Activated CD8-positive, alpha-beta memory T cell treated with anti-CD3 and anti-CD28 coated beads for 48 hours (primary cell): Measurements from ENCODE around the gene CENPX.
A peak's percentile ranks its signal among the peaks of the same experiment; 100 is the strongest.
"Not testable (repeated sequence)": the region's sequence is repeated elsewhere in the genome, so short reads cannot be mapped to it uniquely, and the experiment has no call there.

ENCODE experiments used
- DNase-seq, 3 experiments: peaks; one replicate each; pipeline ENCODE4 v3.0.0-alpha.2; 2020; ENCODE audit warnings: low read depth in 2 of 3, low spot score in 2 of 3

The CENPX gene

DNA sequence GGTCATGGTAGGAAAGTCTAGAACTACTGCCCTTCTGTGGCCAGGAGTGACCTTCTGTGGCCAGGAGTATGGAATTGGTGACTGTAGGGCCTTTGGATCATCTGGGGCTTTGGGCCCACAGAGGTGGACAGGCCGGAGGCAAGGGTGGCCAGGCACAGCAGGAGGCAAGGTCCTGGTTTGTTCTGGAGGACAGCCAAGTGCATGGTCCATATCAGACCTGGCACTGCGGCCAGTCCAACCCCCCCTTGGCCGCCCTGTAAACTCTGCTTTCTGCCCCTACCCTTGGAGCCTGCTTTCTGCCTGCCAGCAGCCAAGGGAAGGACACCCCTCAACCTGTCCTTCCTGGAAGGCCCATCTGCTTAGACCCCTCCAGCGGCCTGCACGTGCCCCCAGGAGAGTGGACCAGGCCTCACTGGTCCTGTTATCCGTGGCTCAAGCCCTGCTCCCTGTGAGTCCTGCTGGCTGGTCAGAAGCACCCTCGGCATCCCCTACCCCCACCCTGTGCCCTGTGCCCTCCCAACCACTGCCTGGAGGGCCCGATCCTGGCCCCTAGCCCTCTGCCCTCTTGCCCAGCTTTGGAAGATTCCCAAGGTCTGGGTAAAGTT, 17.1 kb upstream of the CENPX start:
- DNase-seq, result no peak

DNA sequence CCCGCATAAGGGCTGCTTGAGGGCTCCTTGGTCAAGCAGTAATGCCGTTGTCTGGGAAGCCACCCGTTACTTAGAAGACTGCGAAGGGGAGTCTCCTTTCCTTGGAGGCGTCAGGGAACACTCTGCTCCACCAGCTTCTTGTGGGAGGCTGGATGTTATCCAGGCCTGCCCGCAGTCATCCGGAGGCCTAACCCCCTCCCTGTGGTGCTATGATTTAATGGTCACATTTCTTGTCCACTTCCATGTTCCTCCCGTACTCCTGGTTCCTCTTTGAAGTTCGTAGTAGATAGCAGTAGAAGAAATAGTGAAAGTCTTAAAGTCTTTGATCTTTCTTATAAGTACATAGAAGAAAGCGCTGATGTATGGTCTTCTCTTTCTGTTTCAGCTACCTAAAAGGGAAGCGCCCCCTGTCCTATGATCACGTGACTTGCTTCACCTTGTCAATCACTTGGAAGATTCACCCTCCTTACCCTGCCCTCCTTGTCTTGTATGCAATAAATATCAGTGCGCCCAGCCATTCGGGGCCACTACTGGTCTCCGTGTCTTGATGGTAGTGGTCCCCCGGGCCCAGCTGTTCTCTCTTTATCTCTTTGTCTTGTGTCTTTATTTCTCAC, 16.2 kb upstream of the CENPX start:
- not testable (repeated sequence) for DNase-seq

- DNase-seq, result no peak
Measured at GRCh38 chr17:82037889-82038195, 15.2 kb upstream of the CENPX start.

DNA sequence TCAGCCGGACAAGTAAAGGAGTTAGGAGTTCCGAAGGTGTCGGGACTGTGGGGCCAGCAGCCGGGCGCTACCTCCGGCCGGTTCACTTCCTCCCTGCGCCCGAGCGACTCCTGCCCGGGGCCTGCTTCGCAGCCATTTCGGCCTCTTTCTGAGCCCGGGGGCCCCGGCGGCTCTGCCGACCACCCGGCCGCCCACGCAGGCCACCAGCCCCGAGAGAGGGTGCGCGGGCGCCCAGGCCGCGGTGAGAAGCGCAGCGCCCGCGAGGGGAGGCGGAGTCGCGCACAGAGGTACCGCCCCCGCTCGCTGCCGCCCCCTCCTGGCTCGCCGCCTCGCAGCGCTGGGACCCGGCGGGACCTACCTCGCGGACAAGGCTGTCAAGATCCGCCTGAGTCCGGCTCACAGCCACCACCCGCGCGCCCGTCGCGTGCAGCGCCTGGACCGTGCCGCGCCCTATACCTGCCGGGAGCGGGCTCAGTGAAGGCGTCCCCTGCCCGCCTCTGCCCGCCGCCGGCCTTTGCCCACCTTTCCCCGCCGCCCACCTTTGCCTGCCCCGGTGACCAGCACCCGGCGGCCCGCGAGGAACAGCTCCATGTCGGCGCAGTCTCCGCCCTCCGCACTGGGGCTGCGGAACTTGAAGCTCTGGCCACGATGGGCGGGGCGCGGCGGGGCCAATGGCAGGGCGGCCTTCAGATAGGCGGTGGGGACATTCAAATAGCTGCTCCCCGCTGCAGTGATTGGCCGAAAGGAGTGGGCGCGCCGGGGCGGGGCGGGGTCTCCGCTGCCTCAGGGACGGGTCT, 14.6 kb upstream of the CENPX start, which contains the start of gene DCXR:
Gene DCXR, minus strand, starts transcription at position 606 of the 797 bp plus-strand sequence. Its CDS starts 15 bp downstream, at position 591.
- DNase-seq, result peak; percentile 82 to 93 (median 88)

DNA sequence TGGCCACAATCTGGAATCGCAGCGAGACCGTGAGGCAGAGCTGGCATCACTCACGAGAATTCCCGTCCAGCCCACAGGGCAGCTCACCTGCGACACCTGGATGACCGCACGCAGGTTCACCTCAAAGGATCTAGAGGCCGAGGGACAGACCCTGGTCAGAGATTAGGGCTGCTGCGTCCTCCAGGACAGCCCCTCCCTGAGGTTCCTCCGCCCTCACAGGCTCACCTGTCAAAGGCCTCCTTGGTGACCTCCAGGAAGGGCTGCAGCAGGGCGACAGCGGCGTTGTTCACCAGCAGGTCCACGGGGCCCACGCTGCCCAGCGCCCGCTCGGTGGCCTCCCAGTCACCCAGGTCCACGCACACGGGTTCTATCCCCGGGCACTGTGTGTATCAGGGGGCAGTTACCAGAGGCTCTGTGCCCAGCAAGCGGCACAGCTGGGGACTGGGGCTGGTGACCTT, 14.0 kb upstream of the CENPX start:
- DNase-seq, result no peak

DNA sequence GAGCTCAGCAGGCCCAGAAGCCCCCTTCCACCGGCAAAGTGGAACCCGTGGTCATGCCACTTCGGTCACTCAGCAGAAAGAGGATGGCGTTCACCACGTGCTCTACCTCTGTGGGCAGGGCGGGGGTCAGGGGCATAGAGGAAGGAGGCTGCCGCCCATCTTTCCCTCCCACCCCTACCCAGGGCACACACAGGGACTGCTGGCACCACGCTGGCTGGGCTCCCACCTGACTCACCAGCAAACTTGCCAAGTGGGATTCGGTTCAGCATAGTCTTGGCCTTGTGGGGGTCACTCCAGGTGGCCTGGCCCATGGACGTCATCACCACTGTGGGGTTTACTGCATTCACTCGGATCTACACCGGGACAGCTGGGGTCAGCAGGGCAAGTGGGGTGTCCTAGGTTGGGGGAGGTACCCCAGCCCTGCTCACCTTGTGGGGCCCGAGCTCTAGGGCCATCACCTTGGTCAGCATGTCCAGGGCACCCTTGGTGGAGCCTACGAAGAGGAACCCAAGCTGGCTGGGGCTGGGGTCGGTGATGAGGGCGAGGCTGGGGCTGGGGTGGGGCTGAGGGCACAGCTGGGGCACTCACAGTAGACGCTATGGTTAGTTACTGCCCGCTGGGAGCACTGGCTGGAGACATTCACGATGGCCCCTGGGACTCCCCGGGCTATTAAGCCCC, 13.4 kb upstream of the CENPX start:
- DNase-seq, result no peak

DNA sequence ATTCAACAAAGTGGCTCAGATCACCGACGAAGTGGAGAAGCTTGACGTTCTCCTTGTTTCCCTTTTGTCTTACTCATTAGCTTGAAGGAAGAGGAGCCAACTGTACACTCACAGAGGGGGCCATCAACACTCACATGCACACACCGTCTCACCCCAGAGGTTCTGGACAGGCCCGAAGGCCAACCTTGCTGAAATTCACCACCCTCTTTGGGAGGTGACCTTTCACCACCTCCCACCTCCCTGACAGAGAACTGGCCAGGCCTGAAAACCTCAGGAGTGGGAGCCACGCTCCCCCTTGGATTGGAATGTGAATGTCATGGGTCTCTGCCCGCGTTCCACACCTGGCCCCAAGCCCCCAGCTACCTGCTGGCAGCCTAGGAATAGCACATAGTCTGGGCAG, 12.8 kb upstream of the CENPX start:
- DNase-seq, result no peak

- no peak for DNase-seq
Measured at GRCh38 chr17:82034371-82035011, 11.8 kb upstream of the CENPX start.

DNA sequence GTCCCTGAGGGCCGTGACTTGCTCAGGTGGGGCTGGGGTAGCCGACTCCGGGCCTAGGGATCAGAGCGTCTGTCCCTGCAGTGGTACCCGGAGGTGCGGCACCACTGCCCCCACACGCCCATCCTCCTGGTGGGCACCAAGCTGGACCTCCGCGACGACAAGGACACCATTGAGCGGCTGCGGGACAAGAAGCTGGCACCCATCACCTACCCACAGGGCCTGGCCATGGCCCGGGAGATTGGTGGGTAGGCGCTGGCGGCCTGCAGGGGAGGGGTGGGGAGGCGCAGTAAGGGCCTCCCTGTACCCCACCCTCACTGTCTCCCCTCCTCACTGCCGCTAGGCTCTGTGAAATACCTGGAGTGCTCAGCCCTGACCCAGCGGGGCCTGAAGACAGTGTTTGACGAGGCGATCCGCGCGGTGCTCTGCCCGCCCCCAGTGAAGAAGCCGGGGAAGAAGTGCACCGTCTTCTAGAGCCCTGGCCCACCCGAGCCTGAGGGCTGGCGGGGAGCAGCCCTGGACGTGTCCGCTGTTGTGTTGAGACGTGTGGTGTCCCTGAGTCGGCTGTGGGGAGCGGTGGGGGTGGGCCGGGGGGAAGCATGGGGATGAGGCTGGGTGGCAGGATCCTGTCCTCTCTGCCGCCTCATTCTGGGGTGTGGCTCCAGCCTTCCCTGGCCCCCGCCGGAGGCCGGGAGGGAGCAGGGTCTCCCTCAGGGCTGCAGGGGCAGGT, 10.8 kb upstream of the CENPX start:
- no peak for DNase-seq

- no peak for DNase-seq
Measured at GRCh38 chr17:82031885-82032627, 9.4 kb upstream of the CENPX start.

- DNase-seq, result no peak
Measured at GRCh38 chr17:82031303-82031884, 8.7 kb upstream of the CENPX start, which contains the start of gene RAC3. Gene RAC3, plus strand, starts transcription at chr17:82031678. Its CDS starts 84 bp downstream, at chr17:82031762.

DNA sequence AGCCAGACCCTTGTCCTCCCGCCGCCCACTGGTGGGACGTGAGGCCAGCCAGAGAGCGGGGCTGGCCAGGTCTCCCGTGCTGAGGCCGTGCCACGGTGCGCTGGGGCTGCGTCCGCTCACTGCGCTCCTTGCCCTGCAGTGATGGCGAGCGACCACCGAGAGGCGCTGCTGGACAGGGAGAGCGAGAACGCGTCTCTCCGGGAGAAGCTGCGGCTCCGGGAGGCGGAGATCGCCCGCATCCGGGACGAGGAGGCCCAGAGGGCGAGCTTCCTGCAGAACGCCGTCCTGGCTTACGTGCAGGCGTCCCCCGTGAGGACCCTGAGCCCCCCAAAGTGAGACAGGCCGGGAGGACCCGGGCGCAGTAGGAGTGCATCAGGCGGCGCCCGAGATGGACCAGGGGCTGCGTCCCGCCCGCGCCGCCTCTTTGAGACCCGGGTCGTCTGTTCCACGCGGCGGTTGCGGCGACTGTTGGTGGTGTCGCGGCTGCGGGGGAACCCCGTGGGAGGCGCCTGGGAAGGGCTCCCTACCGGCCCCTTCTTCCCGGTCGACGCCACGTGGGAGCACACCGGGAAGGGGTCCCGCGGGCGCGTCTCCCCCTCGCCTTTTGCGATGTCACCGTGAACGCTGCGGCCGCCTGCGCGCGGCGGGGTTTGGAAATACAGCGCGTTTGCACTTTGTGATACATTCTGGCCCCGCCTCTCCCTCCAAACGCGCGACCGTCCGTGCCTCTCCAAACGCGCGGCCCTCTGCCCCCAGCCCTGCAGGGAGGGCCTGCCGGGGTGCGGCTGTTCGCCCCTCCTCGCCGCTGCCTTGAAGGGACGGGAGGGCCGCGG, 8.0 kb upstream of the CENPX start:
- DNase-seq, result peak; percentile 61 to 62 (median 62)

DNA sequence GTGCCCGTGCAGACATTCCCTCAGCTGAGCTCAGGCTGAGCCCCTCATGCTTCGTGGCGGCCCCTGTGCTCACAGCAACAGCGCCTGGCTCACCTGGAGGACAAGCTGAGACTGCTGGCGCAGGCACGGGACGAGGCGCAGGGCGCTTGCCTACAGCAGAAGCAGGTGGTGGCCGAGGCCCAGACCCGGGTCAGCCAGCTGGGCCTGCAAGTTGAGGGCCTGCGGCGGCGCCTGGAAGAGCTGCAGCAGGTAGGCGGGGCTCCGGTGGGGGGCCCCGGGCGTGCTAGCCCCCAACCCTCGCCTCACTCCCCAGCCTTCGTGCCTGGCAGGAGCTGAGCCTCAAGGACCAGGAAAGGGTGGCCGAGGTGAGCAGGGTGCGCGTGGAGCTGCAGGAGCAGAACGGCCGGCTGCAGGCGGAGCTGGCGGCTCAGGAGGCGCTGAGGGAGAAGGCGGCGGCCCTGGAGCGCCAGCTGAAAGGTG, 7.4 kb upstream of the CENPX start:
- DNase-seq, result no peak

DNA sequence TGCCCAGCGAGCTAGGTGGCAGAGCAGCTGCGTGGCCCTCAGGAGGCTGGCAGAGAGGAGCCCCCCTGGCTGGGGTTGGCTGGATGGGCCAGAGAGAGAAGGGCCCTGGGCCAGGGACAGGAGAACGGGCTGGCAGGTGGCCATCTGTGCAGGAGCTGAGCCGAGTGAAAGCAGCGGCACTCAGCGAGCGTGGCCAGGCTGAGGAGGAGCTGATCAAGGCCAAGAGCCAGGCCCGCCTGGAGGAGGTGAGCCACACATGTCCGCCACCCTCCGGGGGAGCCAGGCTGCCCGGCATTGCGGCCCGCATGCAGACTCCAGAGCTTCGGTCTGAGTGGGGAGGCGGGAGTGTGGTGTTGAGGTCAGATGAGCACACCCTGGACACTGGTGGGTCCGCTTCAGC, 6.7 kb upstream of the CENPX start:
- DNase-seq, result no peak

DNA sequence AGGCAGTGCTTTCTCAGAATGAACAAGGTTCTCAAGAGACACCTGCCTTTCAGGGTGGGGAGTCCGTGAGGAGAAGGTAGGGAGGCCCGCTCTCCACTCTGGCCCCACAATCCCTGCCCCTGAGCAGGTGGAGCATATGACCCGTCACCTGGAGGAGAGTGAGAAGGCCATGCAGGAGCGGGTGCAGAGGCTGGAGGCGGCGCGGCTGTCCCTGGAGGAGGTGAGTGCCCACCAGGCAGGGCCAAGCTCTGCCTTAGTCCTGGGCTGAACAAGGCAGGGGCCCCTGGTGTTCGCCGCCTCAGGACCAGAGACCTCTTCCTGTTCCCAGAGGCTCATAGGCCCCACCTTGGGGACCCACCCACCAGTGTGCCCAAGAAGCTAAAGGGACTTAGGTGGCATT, 6.3 kb upstream of the CENPX start:
- no peak for DNase-seq

DNA sequence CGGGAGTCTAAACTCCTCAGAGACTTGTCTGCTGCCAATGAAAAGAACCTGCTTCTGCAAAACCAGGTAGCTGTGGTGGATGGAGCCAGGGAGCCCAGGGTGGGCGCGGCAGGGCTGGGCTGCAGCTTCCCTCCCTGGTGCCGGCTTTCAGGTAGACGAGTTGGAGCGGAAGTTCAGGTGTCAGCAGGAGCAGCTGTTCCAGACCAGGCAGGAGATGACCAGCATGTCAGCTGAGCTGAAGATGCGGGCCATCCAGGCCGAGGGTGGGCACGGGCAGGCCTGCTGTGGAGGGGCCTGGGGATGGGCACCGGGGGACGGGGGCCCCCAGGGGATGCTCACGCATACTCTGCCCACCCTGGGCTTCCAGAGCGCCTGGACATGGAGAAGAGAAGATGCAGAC, 5.6 kb upstream of the CENPX start:
- no peak for DNase-seq

DNA sequence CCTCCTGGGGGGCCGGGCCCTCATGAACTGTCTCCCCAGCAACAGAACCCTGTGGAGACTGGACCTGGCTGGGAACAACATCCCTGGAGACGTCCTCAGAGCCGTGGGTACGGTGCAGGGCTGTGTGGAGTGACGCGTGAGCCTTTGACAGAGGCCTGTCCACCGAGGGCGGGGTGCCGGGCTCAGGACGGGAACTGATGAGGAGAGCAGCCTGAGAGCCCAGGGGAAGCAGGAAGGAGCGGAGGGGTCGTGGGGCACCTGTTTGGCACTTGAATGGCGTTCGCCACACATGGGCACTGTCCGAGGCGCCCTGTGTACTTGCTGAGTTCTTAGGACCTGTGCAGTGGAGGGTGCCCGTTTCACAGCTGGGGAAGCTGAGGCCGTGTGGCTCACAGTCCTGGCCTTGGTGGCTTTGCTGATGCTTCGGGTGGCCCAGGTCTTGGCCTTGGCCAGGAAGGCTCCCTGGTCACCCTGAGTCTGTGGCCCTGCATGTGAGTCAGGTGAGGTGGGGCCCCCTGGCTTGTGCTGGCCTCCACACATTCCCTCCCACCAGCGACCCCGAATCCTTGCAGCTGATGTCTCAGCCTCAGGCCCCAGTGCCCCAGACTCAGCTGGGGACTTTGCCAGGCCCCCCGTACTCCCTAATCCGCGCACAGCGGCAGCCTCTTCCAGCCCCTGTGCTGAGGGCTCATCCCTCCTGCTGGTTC, 2.9 kb upstream of the CENPX start:
- DNase-seq, result no peak

- no peak for DNase-seq
Measured at GRCh38 chr17:82024859-82025258, 2.2 kb upstream of the CENPX start.
